NCI-H1048 (cell line): Measurements from ENCODE around the gene GOLGB1.

Experiments
- DNase-seq: peaks from one replicate; lab custom pipeline; 2025; lab: John Stamatoyannopoulos, UW

The GOLGB1 gene

GRCh38 chr3:121677141-121677540 is 72.4 kb downstream of the GOLGB1 start:
- no peak for DNase-seq

DNA sequence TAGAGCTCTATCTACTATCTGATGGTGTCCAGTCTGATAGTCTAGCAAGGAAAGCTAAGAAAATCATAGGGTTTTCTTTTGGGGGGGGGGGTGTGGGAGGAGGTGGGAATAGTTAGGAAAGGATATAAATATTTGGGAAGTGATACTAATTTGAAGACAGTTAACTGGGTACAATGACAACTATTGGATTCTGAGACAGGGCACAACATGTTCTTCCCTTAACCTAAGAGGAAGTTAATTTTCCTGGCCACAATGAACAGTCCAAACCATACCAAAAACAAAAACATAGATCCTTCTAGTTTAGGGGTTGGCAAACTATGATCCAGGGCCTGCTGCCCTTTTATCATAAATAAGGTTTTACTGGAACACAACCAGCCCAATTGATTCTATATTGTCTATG is 78.9 kb downstream of the GOLGB1 start:
- DNase-seq, result no peak

DNA sequence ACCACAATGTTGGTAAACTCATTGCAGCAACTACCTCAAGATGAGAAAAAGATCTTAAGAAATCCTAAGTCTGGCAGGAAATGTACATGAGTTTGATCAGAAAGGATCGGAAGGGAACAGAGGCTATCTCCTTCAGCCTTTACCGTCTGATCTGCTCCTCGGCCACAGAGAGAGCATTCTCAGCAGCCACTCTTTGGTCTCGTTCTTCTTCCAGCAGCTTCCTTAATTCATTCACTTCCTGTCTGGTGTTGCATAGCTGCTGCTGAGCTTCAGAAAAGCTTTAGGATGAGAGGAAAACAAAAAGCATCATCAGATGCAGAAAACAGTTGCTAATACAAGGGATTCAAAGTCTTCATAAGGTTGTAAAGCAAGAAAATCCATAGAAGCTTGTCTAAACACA is 82.2 kb downstream of the GOLGB1 start:
- DNase-seq, result no peak

DNA sequence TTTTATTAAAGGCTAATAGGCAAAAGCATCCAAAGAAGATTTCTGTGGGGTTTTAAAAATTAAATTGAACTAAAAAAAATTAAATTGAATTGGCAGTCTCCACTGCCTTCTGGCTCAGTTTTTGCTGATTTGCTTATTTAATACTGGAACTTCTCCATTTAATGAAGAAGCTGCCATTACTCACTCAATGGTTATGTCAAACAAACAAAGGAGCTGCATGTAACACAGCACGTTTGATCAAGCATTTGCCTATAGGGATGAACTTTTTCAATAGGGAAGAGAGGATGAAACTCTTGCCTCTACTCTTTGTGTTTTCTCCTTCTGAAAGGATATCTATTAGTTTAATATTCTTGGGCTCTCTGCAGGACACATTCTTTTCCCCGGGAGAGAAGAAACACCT is 84.1 kb downstream of the GOLGB1 start:
- DNase-seq, result no peak

GRCh38 chr3:121663171-121663847 is 86.2 kb downstream of the GOLGB1 start:
- DNase-seq, result no peak

GRCh38 chr3:121662742-121663141 is 86.8 kb downstream of the GOLGB1 start:
- DNase-seq, result no peak

- DNase-seq, result no peak
Measured at GRCh38 chr3:121661376-121661775, 88.2 kb downstream of the GOLGB1 start.

DNA sequence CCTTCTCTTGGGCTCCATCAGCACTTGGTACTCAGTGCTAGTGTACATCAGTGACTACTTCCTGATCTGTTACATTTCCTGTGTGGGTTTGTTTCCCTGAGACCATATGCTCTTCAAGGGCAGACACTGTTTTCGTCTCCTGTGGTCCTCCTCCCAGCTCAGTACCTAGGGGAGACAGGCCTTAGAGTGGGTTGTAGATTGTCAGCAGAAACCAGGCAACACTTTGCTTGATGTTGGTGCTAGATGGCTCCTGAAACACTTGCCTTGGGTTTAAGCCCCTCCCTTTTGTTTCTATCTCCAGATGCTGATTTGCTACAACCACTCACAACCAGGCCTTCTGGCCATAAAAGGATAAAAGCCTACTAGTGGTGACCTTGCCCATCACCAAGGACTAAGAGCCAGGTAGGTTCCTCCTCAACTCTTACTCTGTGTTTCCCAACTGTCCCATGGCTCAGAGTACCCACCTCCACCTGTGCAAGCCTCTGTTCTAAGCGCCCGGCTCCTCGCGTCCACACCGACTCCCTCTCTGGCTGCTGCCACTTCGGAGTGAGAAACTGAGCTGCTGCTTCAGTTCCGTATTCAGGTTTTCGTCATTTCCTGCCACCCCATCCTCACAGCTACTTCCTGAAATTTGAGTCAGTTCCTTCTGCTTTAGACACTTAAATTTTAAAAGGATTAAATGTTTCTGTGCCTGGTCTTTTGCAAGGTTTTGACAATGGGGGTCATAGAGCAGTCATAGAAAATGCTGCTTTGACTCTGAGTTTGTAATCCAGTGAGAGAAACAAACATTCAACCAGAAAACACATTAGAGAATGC is 89.0 kb downstream of the GOLGB1 start, which contains the start of gene HCLS1:
Gene HCLS1, minus strand, starts transcription at position 548 of the 816 bp plus-strand sequence. CDS start 2,556 bp downstream, outside the sequence.
- no peak for DNase-seq

GRCh38 chr3:121659586-121659985 is 90.0 kb downstream of the GOLGB1 start:
- DNase-seq, result no peak

GRCh38 chr3:121658716-121659435 is 90.7 kb downstream of the GOLGB1 start:
- no peak for DNase-seq

- DNase-seq, result no peak
Measured at GRCh38 chr3:121654493-121655385, 94.8 kb downstream of the GOLGB1 start.

- no peak for DNase-seq
Measured at GRCh38 chr3:121651684-121652083, 97.9 kb downstream of the GOLGB1 start.

DNA sequence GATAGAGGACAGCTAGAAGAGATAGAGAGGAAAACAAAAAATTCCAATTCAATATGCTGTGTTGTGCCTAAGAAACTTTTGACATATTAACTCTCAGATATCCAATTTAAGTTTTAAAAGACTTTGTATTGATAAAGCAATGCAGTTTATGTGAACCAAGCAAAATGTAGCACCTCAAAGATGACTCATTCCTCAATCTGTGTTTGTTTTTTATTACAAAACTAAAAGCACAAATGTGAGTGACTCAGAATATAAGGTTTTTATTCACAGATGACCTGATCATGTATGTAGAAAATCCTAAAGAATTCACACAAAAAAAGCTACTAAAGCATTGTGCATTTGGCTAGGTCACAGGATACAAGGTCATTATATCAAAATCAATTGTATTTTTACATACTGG is 99.9 kb downstream of the GOLGB1 start:
- no peak for DNase-seq

DNA sequence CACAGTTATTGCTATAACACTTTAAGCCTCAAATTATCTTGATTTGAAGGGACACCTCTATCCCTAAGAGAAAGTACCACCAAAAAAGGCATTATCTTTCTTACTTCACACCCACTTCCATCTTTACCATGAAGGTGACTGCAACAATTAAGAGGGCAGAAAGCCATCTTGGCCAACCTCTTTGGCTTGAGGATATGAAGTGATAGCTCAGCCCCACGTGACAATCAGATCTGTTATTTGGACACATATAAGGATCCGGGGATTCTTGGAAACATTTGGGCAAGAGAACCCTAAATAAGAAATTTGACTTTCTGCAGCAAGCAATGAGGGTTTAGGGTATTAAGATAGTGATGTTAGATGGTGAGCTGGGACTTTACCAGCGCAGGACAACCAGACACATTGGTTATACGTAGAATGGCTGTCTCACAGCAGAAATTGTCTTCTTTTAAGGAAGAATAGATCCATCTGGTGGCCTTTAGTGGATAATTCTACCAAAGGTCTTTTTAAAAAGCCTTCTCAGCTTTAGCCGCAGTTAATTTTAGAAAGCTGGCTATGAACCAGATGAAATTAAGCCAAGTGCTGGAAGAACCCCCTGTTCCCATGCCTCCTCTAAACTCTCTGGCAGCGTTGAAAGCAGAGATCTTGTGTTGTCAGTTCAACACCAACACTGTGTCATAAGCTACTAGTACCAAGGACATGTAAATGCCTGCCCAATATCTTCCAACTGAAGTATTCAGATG is 101.2 kb downstream of the GOLGB1 start:
- no peak for DNase-seq

DNA sequence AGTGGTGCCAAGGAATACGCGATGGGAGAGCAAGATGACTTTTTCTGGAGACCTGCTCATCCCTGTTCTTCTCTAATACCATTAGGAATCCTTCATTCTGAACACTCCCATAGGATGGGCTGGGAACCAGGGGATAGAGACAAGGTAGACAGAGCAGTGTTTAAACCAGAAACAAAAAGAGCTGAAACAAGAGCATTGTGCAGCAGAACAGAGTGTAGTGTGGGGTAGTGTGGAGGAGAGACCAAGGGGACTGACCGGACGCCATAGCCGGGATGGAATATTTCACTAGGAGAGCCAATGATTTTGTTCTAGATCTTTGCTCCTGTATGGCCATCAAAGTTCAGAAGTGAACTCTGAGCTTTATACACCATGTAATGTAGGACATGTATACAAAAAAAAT is 104.5 kb downstream of the GOLGB1 start:
- no peak for DNase-seq

GRCh38 chr3:121642601-121643314 is 106.8 kb downstream of the GOLGB1 start:
- no peak for DNase-seq

DNA sequence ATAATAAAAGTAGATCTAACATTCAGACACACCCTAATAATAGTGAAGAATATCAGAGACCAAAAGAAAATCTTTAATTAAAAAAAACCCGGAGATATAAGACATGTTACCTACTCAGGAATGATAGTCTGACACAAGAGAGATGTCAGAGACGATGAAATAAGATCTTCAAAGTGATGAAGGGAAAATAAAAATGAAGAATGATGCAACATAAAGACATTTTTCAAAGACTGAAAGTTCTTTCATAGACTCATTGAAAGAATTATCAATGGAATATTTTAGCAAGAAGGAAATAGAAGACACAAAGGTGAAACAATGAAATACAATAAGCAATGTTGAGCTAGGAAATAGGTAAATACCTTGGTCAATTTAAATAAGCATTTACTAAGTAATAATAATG is 108.4 kb downstream of the GOLGB1 start:
- no peak for DNase-seq

GRCh38 chr3:121637922-121638321 is 111.6 kb downstream of the GOLGB1 start:
- DNase-seq, result no peak

DNA sequence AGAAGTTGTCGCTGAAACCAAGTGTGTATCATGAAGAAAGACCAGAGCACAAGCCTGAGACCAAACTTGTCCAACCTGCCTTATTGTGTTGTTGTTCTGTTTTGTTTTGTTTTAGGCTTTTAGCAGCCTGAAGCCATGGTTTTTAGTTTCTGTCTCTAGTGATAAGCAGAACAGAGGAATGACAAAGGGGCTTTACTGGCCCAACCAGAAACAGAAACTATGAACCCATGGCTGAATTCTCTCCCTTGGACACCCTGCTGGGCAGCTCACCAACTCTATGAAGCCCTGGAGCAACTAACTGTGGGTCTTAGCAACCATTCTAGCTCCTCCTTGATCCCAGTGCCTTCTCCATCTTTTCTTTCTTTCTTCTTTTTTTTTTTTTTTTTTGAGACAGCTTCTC is 119.2 kb downstream of the GOLGB1 start:
- no peak for DNase-seq

DNA sequence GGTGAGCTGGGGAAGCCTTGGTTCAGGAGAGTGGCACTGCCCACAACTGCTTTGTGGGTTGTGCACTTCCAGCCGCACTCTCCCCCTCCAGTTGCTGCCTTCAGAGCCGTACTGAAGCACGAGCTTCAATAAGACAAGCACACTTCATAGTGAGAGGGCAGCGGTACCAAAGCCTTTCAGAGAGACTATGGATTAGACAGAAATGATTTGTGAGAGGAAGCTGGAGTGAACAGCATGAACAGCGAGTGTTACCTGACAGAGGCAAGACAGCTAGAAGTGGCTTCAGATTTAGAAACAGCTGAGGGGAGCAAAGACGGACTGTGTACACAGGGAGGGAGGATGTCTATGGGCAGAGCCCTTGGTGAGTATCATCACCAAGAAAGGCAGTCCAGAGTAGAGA is 119.9 kb downstream of the GOLGB1 start:
- DNase-seq, result no peak
